Neuronal stem cell (in vitro differentiated cells): ENCODE results near the gene MYG1.

Experiments used
- DNase-seq: peaks from one replicate; pipeline ENCODE4 v3.0.0-alpha.2; 2013; ENCODE audit warnings: low spot score
- H2AFZ ChIP-seq: one replicate; pipeline ENCODE4 v1.6.1; 2013; ENCODE audit warnings: mild to moderate bottlenecking, low read length, inconsistent platforms
- H2AK5ac ChIP-seq: 2 replicates; pipeline ENCODE4 v1.6.1; 2013; ENCODE audit warnings: low read depth, mild to moderate bottlenecking, inconsistent platforms, low read length, moderate library complexity, mixed read lengths
- H2BK120ac ChIP-seq: 2 replicates; pipeline ENCODE4 v1.6.1; 2013; ENCODE audit warnings: low read depth, mild to moderate bottlenecking, inconsistent platforms, low read length, moderate library complexity, mixed read lengths
- H2BK12ac ChIP-seq: one replicate; pipeline ENCODE4 v1.6.1; 2013; ENCODE audit warnings: low read length, inconsistent platforms
- H2BK15ac ChIP-seq: 2 replicates; pipeline ENCODE4 v1.6.1; 2013; ENCODE audit warnings: mild to moderate bottlenecking, low read length, inconsistent platforms, mixed read lengths
- H2BK5ac ChIP-seq: one replicate; pipeline ENCODE4 v1.6.1; 2013; ENCODE audit warnings: inconsistent platforms, mild to moderate bottlenecking, low read length, moderate library complexity
- H3K14ac ChIP-seq: one replicate; pipeline ENCODE4 v1.6.1; 2013; ENCODE audit warnings: low read length, inconsistent platforms
- H3K18ac ChIP-seq: 2 replicates; pipeline ENCODE4 v1.6.1; 2013; ENCODE audit warnings: low read length, inconsistent platforms
- H3K23ac ChIP-seq: 2 replicates; pipeline ENCODE4 v1.6.1; 2013; ENCODE audit warnings: low read depth, mild to moderate bottlenecking, mixed read lengths, low read length, inconsistent platforms; ENCODE audit not compliant: poor library complexity
- H3K27ac ChIP-seq: replicated peaks from 3 replicates; pipeline ENCODE4 v1.5.1; 2013; ENCODE audit warnings: low read length, inconsistent platforms
- H3K27me3 ChIP-seq, 3 experiments: 2 replicates each; pipeline ENCODE4 v1.6.1; 2013; ENCODE audit warnings: low read length in 3 of 3, mild to moderate bottlenecking in 2 of 3, inconsistent platforms in 1 of 3, low read depth in 1 of 3, mixed read lengths in 1 of 3, moderate library complexity in 1 of 3; ENCODE audit not compliant: control insufficient read depth in 3 of 3, insufficient read depth in 3 of 3
- H3K36me3 ChIP-seq, 2 donors: replicated peaks in 1 of 2; 2 replicates each; pipeline ENCODE4 v1.6.1; 2013; ENCODE audit warnings: low read length in 2 of 2; ENCODE audit not compliant: control insufficient read depth in 2 of 2, insufficient read depth in 2 of 2
- H3K4ac ChIP-seq: 2 replicates; pipeline ENCODE4 v1.6.1; 2013; ENCODE audit warnings: inconsistent platforms, mild to moderate bottlenecking, low read length, moderate library complexity
- H3K4me1 ChIP-seq, 2 donors: 1 replicate in 1 of 2; 2 replicates in 1 of 2; pipeline ENCODE4 v1.6.1; 2013; ENCODE audit warnings: low read length in 2 of 2, low read depth in 1 of 2; ENCODE audit not compliant: control insufficient read depth in 2 of 2, insufficient read depth in 1 of 2
- H3K4me2 ChIP-seq: one replicate; pipeline ENCODE4 v1.6.1; 2013; ENCODE audit warnings: mild to moderate bottlenecking, low read length, inconsistent platforms; ENCODE audit not compliant: insufficient read depth, poor library complexity, severe bottlenecking
- H3K4me3 ChIP-seq, 2 donors: 2 replicates each; pipeline ENCODE4 v1.5.1; 2013; ENCODE audit warnings: low read length in 2 of 2, mild to moderate bottlenecking in 2 of 2, inconsistent platforms in 1 of 2, moderate library complexity in 1 of 2
- H3K79me1 ChIP-seq: one replicate; pipeline ENCODE4 v1.6.1; 2013; ENCODE audit warnings: low read depth, mild to moderate bottlenecking, inconsistent platforms, low read length, moderate library complexity
- H3K9ac ChIP-seq: one replicate; pipeline ENCODE4 v1.6.1; 2013; ENCODE audit warnings: mild to moderate bottlenecking, low read depth, low read length, inconsistent platforms; ENCODE audit not compliant: poor library complexity
- H3K9me3 ChIP-seq, 2 donors: replicated peaks in 1 of 2; 2 replicates each; pipeline versions ENCODE3 to v1.6.1; 2013; ENCODE audit warnings: low read length in 2 of 2, mild to moderate bottlenecking in 2 of 2, inconsistent platforms in 1 of 2, low read depth in 1 of 2, mixed read lengths in 1 of 2, moderate library complexity in 1 of 2; ENCODE audit not compliant: control insufficient read depth in 2 of 2, insufficient read depth in 1 of 2
- H4K8ac ChIP-seq: one replicate; pipeline ENCODE4 v1.6.1; 2013; ENCODE audit warnings: low read depth, mild to moderate bottlenecking, inconsistent platforms, low read length, moderate library complexity
- H4K91ac ChIP-seq: one replicate; pipeline ENCODE4 v1.6.1; 2013; ENCODE audit warnings: low read length, low read depth, mild to moderate bottlenecking, inconsistent platforms; ENCODE audit not compliant: poor library complexity
- WGBS, 2 donors: extraction: QIAGEN DNeasy Blood & Tissue Kit; methylation state at CpG; one replicate each; pipeline ENCODE4 v1.1.7; 2013; ENCODE audit warnings: missing lambda C conversion rate in 2 of 2, mixed read lengths in 1 of 2; ENCODE audit not compliant: insufficient read length in 2 of 2, insufficient replicate concordance in 1 of 2; ENCODE audit errors: extremely low coverage in 2 of 2; 5-methylcytosine and 5-hydroxymethylcytosine counted together

MYG1 gene

GRCh38 chr12:53353257-53353655 lies 53.8 kb downstream of the MYG1 start:
- H3K4me1 ChIP-seq = no peaks in the 10 kb centered on the region
- no peak overlapping the region for H2BK12ac ChIP-seq
- H3K4ac ChIP-seq = no peak overlapping the region
- no peak overlapping the region for H2AK5ac ChIP-seq
- H3K9ac ChIP-seq = no peak overlapping the region
- no peak overlapping the region for H2BK5ac ChIP-seq
- peak overlapping the region; percentile 47 for H2AFZ ChIP-seq
- H3K9me3 ChIP-seq = no peaks in the 10 kb centered on the region
- H3K18ac ChIP-seq = no peak overlapping the region
- H4K8ac ChIP-seq = no peak overlapping the region
- H3K4me3 ChIP-seq = no peak overlapping the region
- H3K4me2 ChIP-seq = no peak overlapping the region
- no peak overlapping the region for H3K23ac ChIP-seq
- H3K14ac ChIP-seq = no peak overlapping the region
- no peak overlapping the region for H2BK120ac ChIP-seq
- H3K36me3 ChIP-seq = no peaks in the 10 kb centered on the region
- H3K27ac ChIP-seq = no peak overlapping the region
- WGBS, 2 donors = no CpG with 5 or more reads among the region's 5 CpGs
- H3K27me3 ChIP-seq = no peaks in the 10 kb centered on the region
- H4K91ac ChIP-seq = no peak overlapping the region
- no peak for DNase-seq
- no peaks in the 10 kb centered on the region for H3K79me1 ChIP-seq
- no peak overlapping the region for H2BK15ac ChIP-seq

- Histone ChIP-seq H2BK12ac (no peak overlapping the region), H3K4me2 (no peak overlapping the region), H2AK5ac (no peak overlapping the region), H3K4me3 (no peak overlapping the region), H3K79me1 (no peaks in the 10 kb centered on the region), H2AFZ (peak overlapping the region; percentile 10), H3K27me3 (no peaks in the 10 kb centered on the region), H3K36me3 (no peaks in the 10 kb centered on the region), H3K9ac (no peak overlapping the region), H4K91ac (no peak overlapping the region), H4K8ac (no peak overlapping the region), H3K4me1 (no peaks in the 10 kb centered on the region), H3K23ac (no peak overlapping the region), H2BK5ac (no peak overlapping the region), H3K4ac (no peak overlapping the region), H3K14ac (no peak overlapping the region), H3K9me3 (no peaks in the 10 kb centered on the region), H3K18ac (no peak overlapping the region), H2BK120ac (no peak overlapping the region), H3K27ac (no peak overlapping the region), H2BK15ac (no peak overlapping the region)
- DNase-seq = no peak
- no CpG with 5 or more reads among the region's 3 CpGs for WGBS, 2 donors
These were observed 55.6 kb downstream of the MYG1 start for GRCh38 chr12:53355121-53355520.
